Fibroblast of peridontal ligament (primary cell): ENCODE results near the gene TARS2.
A peak's percentile ranks its signal among the peaks of the same experiment; 100 is the strongest.

Source experiments
- DNase-seq: peaks from one replicate; pipeline ENCODE4 v3.0.0-alpha.2; 2010; ENCODE audit errors: extremely low read depth

Gene TARS2

DNA sequence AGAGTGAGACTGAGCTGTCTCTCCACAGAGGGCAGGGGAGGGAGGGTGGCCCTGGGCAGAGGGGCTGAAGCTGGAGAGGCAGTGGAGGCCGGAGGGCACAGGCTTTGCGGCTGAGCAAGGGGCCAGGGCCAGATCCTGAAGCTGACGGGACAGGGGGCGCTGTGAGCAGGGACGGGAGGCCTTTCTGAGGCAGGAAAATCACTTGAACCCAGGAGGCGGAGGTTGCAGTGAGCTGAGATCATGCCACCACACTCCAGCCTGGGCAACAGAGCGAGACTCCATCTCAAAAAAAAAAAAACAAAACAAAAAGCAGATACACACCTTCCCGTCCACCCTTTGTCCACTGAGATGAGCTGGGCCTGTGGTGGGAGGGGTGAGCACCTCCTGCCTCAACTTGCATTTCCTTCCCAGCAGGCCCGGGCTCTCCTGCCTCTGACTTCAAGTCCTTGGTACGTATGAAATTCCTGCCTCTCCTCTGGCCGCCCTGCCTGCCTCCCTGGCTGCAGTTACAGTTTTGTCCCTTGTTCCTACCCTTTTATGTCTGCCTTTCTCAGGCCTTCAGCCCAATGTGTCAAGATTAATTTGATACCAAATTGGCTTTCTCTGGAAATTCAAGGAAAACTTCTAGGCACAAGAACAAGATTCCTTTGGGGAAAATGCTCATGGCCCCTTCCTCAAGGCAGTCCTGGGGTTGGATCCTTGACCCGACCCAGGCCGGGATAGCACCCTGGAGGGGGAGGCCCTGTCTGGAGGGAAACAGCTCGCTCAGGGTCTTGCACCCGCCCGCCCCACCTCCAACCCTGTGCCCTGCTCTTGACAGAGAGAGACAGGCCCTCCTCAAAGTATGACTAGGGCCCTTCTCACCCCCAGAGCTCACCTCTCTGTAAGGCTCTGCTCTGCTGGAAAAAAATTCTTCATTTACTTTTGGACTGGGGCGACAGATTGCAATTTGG, 50.8 kb downstream of the TARS2 start:
- DNase-seq = peak; percentile 73

DNA sequence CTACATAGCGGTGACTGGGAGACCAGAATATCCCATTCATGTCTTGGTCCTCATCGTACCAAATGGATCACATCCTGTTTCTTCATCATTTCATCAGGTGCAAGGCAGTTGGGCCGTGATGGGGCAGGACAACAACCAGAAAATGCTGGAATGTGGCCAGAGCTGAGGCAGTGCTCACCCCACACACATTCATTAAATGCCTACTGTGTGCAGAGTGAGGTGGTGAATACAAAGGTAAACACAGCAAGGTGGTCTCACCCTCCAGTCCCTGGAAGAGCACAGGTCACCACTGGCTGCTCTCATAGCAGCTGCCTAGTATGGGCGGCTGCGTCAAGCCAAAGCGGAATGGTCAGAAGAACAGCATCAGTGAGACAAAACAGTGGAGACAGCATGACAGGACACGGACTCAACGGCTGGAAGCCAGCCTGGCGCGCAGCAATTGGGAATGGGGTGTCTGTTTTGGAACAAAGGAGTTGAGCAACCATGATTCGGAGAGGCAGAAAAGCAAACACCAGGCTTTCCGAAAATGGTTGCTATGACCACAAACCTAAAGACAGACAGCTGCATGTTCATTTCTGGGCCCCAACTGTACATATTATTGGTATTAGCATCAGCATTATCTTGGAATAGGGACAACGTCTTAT, 56.4 kb downstream of the TARS2 start:
- no peak for DNase-seq

DNA sequence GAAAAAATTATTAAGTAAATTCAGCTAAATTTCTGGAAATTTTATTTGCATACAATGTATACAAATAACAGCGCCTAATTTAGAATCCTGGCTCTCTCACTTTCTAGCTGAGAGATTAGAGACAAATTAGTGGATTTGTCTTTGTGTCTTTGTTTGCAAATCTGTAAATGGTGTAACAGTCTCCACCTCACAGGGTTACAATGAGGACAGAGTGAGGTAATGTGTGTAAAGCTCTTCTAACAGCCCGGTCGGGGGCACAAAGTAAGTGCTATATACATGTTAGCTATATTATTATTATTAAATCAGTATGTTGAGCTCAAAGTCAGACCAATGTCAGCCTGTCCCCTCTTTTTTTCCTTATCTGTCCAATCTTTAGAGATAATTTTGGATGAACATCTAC, 57.0 kb downstream of the TARS2 start:
- DNase-seq = no peak

- DNase-seq = no peak
Observed at GRCh38 chr1:150545486-150546032, 58.3 kb downstream of the TARS2 start.

GRCh38 chr1:150546294-150546937, 59.2 kb downstream of the TARS2 start:
- DNase-seq = no peak

DNA sequence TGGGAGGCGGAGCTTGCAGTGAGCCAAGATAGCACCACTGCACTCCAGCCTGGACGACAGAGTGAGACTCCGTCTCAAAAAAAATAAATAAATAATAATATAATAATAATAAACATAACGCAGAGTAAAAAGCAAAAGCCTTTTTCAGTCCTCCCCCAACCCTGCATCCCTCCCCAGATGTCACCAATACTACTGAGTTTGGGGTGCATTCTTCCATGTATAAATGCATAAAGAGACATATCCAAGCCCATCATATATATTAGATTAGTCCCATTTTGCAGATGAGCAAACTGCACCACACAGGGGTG, 61.1 kb downstream of the TARS2 start:
- no peak for DNase-seq

- DNase-seq = peak; percentile 69
Observed at GRCh38 chr1:150548632-150549495, 61.6 kb downstream of the TARS2 start, which contains the start of gene ADAMTSL4. Gene ADAMTSL4, plus strand, starts transcription at chr1:150549408. Its CDS starts 2,881 bp downstream, at chr1:150552289.

DNA sequence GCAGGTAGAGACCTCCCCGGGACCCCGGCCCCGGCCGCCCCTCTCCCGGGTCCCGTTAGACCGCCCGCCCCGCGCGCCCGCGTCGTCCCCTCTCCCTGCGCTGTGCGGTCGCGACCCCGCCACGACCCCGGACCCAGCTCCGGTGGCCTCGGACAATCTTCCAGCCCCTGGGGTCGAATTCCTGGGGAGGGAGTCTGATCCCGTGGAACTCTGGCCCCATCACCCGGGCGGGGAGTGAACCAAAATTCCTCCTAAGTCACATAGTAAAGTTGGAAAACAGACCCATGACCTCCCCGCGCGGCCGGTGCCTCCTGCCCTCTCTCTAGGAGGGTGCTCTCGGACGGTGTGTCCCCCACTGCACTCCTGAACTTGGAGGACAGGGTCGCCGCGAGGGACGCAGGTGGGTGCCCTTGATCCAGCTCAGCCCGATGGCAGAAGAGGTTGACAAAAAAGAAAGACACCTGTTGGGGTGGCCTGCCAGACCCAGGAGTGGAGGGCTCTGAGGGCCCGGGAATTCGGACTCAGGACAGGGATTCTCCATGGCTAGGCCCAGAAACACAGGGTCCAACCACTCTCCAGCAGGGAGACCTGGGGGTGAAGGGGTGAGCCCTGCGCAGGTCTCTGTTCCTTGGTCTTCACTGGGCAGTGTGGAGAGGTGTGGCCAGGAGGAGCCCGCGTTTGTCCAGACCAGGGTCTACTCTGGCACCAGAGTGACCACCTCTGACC, 62.4 kb downstream of the TARS2 start:
- DNase-seq = no peak

DNA sequence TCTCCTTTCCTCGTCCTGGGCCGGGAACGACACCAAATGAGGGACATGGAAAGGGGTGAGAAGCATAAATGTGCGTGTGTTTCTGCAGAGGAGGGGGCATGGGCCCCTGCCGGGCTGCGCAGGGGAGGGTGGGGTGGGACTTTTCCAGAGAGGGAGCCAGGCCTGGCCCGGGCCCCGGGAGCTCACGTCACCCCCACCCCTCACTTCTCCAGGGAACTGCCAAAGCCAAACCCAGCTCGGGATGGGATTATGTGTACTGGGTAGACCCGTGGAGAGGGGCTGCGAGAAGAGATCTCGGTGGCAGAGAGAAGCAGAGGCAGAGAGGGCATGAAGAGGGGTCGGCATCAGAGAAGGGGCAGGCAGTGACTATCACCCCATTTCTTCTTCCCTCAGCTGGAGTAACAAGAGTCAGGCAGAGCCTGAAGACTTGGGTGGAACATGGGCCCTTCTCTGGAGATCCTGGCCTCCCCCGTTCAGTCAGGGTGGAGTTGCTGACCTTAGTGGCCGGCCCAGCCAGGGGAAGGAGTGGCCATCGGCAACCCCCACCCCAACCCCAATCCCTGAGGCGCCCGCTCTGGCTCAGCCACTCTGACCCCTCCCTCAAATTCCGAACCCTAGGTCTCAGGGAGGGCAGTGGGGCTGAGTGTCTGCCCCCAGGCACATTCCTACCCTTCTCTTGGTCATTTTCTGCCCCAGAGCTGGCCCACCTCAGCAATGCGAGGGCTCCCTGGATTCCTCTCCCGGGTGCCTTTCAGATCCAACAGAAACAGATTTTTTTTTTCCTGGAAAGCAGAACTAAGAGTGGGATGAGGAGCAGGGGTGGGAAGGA, 63.2 kb downstream of the TARS2 start:
- no peak for DNase-seq

GRCh38 chr1:150551051-150551783, 64.0 kb downstream of the TARS2 start:
- no peak for DNase-seq

DNA sequence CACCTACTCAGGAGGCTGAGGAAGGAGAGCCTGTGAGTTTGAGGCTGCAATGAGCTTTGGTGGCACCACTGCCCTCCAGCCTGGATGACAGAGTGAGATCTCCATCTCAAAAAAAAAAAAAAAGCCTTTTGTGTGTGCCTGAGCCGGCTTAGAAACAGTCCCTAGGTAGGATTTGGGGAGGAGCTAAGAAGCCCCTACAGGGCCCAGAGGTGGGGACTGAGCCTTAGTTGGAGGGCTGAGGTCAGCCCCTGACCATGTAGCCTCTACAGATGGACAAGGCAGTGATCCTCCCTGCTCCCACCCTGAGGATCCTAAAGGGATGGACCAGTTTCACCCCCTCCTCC, 64.5 kb downstream of the TARS2 start:
- no peak for DNase-seq

DNA sequence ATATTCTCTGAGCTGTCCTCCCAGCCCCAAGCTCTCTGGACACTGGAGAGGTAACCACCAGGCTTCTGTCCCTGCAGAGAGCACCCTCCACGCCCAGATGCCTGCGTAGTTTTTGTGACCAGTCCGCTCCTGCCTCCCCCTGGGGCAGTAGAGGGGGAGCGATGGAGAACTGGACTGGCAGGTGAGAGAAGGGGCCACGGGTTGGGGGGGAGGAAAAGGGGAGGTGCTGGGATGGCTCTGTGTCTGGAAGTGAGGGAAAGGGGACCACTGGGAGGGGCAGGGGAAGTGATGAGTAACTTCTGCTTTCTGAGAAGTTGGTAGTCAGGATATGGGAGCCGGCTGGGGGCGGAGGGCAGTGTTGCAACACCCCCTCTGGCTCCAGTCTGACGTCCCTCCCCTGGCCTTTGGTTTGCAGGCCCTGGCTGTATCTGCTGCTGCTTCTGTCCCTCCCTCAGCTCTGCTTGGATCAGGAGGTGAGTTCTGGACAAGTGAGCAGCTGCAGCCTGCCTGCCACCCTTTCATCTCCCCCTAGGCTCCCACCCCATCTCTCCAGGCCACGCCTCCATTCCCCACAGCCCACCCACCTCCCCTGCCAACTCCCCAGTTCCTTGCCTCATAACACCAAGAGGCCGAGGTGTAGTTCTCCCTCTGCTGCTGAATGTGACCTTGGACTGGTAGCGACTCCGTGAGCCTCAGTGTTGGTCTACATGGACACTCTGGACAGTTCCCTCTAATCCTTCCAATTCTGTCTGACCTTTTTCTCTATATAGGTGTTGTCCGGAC, 65.1 kb downstream of the TARS2 start:
- peak; percentile 87 for DNase-seq

DNA sequence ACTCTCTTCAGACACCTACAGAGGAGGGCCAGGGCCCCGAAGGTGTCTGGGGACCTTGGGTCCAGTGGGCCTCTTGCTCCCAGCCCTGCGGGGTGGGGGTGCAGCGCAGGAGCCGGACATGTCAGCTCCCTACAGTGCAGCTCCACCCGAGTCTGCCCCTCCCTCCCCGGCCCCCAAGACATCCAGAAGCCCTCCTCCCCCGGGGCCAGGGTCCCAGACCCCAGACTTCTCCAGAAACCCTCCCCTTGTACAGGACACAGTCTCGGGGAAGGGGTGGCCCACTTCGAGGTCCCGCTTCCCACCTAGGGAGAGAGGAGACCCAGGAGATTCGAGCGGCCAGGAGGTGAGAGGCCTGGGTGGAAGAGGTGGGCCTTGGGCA, 65.7 kb downstream of the TARS2 start:
- no peak for DNase-seq

DNA sequence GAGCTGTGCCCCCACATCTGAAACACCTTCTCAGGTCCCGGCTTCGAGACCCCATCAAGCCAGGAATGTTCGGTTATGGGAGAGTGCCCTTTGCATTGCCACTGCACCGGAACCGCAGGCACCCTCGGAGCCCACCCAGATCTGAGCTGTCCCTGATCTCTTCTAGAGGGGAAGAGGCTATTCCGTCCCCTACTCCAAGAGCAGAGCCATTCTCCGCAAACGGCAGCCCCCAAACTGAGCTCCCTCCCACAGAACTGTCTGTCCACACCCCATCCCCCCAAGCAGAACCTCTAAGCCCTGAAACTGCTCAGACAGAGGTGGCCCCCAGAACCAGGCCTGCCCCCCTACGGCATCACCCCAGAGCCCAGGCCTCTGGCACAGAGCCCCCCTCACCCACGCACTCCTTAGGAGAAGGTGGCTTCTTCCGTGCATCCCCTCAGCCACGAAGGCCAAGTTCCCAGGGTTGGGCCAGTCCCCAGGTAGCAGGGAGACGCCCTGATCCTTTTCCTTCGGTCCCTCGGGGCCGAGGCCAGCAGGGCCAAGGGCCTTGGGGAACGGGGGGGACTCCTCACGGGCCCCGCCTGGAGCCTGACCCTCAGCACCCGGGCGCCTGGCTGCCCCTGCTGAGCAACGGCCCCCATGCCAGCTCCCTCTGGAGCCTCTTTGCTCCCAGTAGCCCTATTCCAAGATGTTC, 66.3 kb downstream of the TARS2 start:
- DNase-seq = no peak

- DNase-seq = no peak
Observed at GRCh38 chr1:150554086-150554452, 66.8 kb downstream of the TARS2 start.

DNA sequence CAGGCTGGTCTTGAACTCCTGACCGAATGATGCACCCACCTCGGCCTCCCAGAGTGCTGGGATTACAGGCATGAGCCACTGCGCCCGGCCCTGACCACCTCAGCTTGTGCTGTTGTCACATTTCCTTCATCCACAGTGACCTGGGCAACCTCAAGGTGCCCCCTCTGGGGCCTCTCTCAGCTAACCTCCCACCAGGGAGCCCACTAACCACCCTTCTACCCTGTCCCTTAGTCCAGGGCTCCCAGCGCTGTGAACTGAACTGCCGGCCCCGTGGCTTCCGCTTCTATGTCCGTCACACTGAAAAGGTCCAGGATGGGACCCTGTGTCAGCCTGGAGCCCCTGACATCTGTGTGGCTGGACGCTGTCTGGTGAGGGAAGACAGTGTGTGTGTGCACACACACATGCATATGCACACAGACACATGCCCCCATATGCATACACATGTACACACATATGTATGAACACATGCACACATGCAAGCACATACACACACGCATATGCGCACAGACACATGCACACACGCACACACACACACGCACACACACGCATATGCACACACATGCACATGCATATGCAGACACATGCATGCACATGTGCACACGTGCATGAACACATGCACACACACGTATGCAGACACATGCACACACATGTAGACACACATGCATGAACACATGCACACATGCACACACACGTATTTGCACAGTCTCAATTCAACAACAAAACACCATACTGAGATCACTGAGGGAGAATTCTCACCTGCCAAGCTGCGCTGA, 68.2 kb downstream of the TARS2 start:
- DNase-seq = no peak
